Urinary bladder (tissue), 4 donors: ENCODE measurements around the gene JAG2. TPM values are rescaled to one million over a fixed set of nuclear protein-coding genes. Genes with fewer than 3 reads are reported as not detected.
A peak's percentile ranks its signal among the peaks of the same experiment; 100 is the strongest.

Source experiments
- DNase-seq: peaks from one replicate; pipeline ENCODE4 v3.0.0-alpha.2; 2015; ENCODE audit errors: extremely low spot score
- H3K27ac ChIP-seq: one replicate; pipeline ENCODE4 v1.5.1; 2013; ENCODE audit warnings: low read depth, mild to moderate bottlenecking, moderate library complexity
- H3K36me3 ChIP-seq: one replicate; pipeline ENCODE4 v1.6.1; 2013; ENCODE audit warnings: mild to moderate bottlenecking, moderate library complexity; ENCODE audit not compliant: insufficient read depth
- H3K4me1 ChIP-seq: one replicate; pipeline ENCODE4 v1.6.1; 2013; ENCODE audit warnings: mild to moderate bottlenecking, moderate library complexity; ENCODE audit not compliant: insufficient read depth
- H3K4me3 ChIP-seq: one replicate; pipeline ENCODE4 v1.5.1; 2013; ENCODE audit warnings: low read depth, low read length
- WGBS: extraction: QIAGEN DNeasy Blood & Tissue Kit; methylation state at CpG from one replicate; pipeline ENCODE4 v1.1.7; 2013; 5-methylcytosine and 5-hydroxymethylcytosine counted together
- polyA plus RNA-seq: library from polyadenylated mRNA; stranded (reverse); fragments of 200-250 nt; gene quantifications from one replicate; pipeline ENCODE4 v1.2.3, GENCODE V29; 2013
- total RNA-seq: library from RNA; depleted of rRNA; stranded (reverse); fragments of >200 nt; gene quantifications from one replicate; pipeline ENCODE4 v1.2.3, GENCODE V29; 2014
- donor health status: healthy with polysubstance abuse.
- donor health status: healthy.

The JAG2 gene
- total and polyA plus RNA-seq, 2 donors = 11.2 to 22.4 TPM

- Histone ChIP-seq H3K27ac (no peak overlapping the region), H3K36me3 (no peaks in the 10 kb centered on the region), H3K4me3 (no peak overlapping the region), H3K4me1 (no peaks in the 10 kb centered on the region)
- 92% methylated on average over 8 of the region's 8 CpGs for WGBS
- DNase-seq = no peak
Observed at GRCh38 chr14:105098316-105098715, 70.3 kb downstream of the JAG2 start.

- H3K4me1 ChIP-seq = no peaks in the 10 kb centered on the region
- H3K36me3 ChIP-seq = no peaks in the 10 kb centered on the region
- no peak for DNase-seq
- no peak overlapping the region for H3K27ac ChIP-seq
- H3K4me3 ChIP-seq = no peak overlapping the region
- WGBS = 85% methylated on average over 7 of the region's 7 CpGs
Observed at GRCh38 chr14:105097794-105098127, 70.8 kb downstream of the JAG2 start.

- Histone ChIP-seq H3K4me3 (no peak overlapping the region), H3K27ac (no peak overlapping the region), H3K4me1 (no peaks in the 10 kb centered on the region), H3K36me3 (no peaks in the 10 kb centered on the region)
- DNase-seq = no peak
- 84% methylated on average over 15 of the region's 15 CpGs for whole genome bisulfite sequencing
Observed at GRCh38 chr14:105096206-105096875, 72.2 kb downstream of the JAG2 start.

- Histone ChIP-seq H3K36me3 (no peaks in the 10 kb centered on the region), H3K27ac (no peak overlapping the region), H3K4me1 (no peaks in the 10 kb centered on the region), H3K4me3 (no peak overlapping the region)
- 96% methylated on average over 7 of the region's 7 CpGs for WGBS
- DNase-seq = no peak
Observed at GRCh38 chr14:105095236-105095805, 73.3 kb downstream of the JAG2 start.

DNA sequence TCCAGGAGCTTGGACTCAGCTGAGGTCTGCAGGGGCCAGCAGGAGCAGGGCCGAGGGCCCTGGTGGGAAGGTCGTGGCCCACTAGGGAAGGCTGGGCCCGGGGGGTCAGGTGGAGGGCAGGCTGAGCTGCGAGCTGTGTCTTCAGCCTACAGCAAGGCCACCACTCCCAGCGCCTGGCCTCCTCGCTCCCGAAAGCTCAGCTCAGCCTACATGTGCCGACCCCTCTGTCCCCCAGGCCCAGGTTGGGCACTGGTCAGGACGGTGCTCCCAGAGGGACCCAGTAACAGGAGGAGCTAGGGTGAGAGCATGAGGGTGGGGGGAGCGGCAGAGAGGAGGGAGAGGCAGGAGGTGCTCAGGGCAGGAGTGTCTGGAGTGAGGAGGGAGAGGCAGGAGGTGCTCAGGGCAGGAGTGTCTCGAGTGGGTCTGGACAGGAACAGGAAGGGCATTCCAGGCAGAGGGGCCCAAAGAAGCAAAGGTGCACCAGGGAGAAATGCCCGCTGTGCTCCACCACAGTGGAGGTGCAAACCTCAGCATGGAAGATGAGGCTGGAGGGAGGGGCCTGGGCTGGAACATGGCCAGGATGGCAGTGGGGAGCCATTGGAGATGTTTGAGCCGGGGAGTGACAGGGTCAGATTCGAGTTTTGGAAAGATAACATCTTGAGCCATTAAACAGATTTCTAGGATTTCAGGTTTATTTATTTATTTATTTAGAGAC is 74.2 kb downstream of the JAG2 start:
- Histone ChIP-seq H3K27ac (no peak overlapping the region), H3K4me1 (no peaks in the 10 kb centered on the region), H3K4me3 (peak overlapping the region; percentile 58), H3K36me3 (no peaks in the 10 kb centered on the region)
- no peak for DNase-seq
- 67% methylated on average over 14 of the region's 14 CpGs for WGBS

- no peak for DNase-seq
- peak overlapping the region; percentile 58 for H3K4me3 ChIP-seq
- no peaks in the 10 kb centered on the region for H3K4me1 ChIP-seq
- no peaks in the 10 kb centered on the region for H3K36me3 ChIP-seq
- WGBS = 1% methylated on average over 76 of the region's 76 CpGs
- peak overlapping the region; percentile 84 for H3K27ac ChIP-seq
Observed at GRCh38 chr14:105093431-105094192, 75.0 kb downstream of the JAG2 start.

DNA sequence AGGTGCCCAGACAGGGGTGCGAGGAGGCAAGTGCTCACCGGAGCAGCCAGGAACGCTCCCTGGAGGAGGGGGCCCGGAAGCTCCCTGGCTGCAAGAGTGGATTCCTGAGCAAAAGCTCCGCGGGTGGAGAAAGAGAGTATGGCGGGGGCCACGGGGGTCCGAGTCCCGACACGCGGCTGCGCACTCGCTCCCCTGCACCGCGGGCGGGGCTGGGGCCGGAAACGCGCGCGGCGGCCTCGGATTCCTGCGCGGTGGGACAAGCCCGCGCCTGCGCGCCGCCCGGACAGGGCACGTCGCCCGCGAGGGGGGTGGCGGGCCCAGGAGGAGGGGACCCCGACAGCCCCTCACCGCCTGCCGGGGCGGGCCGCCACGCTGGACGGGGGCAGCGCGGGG is 75.5 kb downstream of the JAG2 start:
- no peak for DNase-seq
- WGBS = 2% methylated on average over 46 of the region's 46 CpGs
- Histone ChIP-seq H3K4me3 (peak overlapping the region; percentile 58), H3K4me1 (no peaks in the 10 kb centered on the region), H3K36me3 (no peaks in the 10 kb centered on the region), H3K27ac (peak overlapping the region; percentile 84)

GRCh38 chr14:105092171-105093037 is 76.2 kb downstream of the JAG2 start:
- 41% methylated on average over 25 of the region's 25 CpGs for WGBS
- peak overlapping the region; percentile 57 for H3K27ac ChIP-seq
- H3K4me1 ChIP-seq = no peaks in the 10 kb centered on the region
- DNase-seq = no peak
- H3K4me3 ChIP-seq = peak overlapping the region; percentile 58
- H3K36me3 ChIP-seq = no peaks in the 10 kb centered on the region

DNA sequence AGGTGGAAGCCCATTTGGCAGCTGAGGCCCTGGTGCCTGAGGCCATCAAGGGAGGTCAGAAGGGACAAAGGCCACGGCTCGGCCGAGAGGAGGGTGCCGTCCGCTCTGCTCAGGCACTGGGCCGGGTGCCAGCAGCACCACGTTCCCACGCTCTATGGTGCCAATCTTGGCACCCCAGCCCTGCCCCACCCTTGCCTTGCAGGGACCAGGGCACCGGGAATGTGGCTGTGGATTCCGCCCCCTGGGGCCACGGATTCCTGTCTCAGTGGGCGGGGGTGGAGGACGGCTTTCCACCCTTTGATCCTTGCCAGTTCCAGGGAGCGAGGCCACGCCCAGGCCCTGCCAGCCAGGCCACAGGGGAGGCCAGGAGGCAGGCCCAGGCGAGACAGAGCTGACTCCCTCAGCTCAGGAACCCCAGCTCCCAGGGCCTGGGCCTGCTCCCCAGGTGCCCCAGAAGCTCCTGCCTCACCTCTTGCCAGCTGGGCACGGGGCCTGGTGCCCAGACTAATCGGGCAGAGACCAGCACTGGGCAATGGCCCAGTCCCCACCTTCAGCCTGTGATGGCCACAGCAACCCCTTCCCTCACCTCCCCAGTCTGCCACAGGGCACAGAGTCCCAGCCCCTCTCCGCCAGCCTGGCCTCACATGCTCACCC is 76.9 kb downstream of the JAG2 start:
- no peak for DNase-seq
- H3K27ac ChIP-seq = peak overlapping the region; percentile 39
- H3K4me1 ChIP-seq = no peaks in the 10 kb centered on the region
- H3K4me3 ChIP-seq = no peak overlapping the region
- WGBS = 55% methylated on average over 19 of the region's 19 CpGs
- H3K36me3 ChIP-seq = no peaks in the 10 kb centered on the region

DNA sequence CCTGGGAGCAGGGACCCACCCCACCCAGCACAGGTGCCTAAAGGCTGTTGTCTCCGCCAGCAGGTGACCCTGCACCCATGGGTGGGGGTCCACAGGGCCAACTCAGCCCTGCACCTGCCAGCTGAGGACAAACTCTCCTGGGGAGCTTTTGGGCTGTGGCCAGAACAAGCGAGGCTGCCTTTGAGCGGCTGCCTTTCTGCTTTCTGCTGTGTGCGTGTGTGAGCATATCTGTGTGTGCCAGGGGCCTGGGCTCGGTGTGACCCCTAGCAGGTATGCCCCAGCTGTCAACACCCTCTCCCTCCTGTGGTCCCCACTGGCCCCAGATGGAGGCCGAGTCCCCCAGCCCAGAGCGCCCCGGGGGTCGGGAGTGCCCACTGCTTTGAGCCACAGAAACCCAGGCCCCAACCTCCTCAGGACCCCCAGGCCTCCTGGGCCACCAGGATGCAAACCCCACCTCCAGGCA is 77.5 kb downstream of the JAG2 start:
- no peak overlapping the region for H3K4me3 ChIP-seq
- H3K36me3 ChIP-seq = no peaks in the 10 kb centered on the region
- WGBS = 77% methylated on average over 9 of the region's 9 CpGs
- no peak for DNase-seq
- H3K4me1 ChIP-seq = no peaks in the 10 kb centered on the region
- H3K27ac ChIP-seq = peak overlapping the region; percentile 39
